Hepatocyte (in vitro differentiated cells): Measurements from ENCODE around the gene TRAPPC14. TPM values are rescaled to one million over a fixed set of nuclear protein-coding genes. Genes with fewer than 3 reads are reported as not detected.
"Not testable (repeated sequence)": the region's sequence is repeated elsewhere in the genome, so short reads cannot be mapped to it uniquely, and the experiment has no call there.

Experiments
- DNase-seq: peaks from one replicate; pipeline ENCODE4 v3.0.0-alpha.2; 2016; ENCODE audit warnings: low spot score
- H2AFZ ChIP-seq: fragments of 200-600 bp; sonication (generic); 2 replicates; pipeline ENCODE4 v1.6.0; 2016; ENCODE audit warnings: antibody characterized with exemption, mild to moderate bottlenecking
- H3K27ac ChIP-seq: fragments of 200-600 bp; sonication (generic); 2 replicates; pipeline ENCODE4 v1.5.1; 2016; ENCODE audit warnings: mild to moderate bottlenecking
- H3K27me3 ChIP-seq: fragments of 200-600 bp; sonication (generic); 2 replicates; pipeline ENCODE4 v1.6.1; 2016
- H3K36me3 ChIP-seq: fragments of 200-600 bp; sonication (generic); replicated peaks from 2 replicates; pipeline ENCODE4 v1.5.1; 2016; ENCODE audit warnings: low read depth; ENCODE audit not compliant: insufficient read depth
- H3K4me1 ChIP-seq: fragments of 200-600 bp; sonication (generic); 2 replicates; pipeline ENCODE4 v1.5.1; 2016; ENCODE audit warnings: mild to moderate bottlenecking, moderate library complexity; ENCODE audit not compliant: insufficient read depth
- H3K4me2 ChIP-seq: fragments of 200-600 bp; sonication (generic); 2 replicates; pipeline ENCODE4 v1.6.0; 2016
- H3K4me3 ChIP-seq: fragments of 200-600 bp; sonication (generic); 2 replicates; pipeline ENCODE4 v1.5.1; 2016; ENCODE audit warnings: mild to moderate bottlenecking
- H3K79me2 ChIP-seq: fragments of 200-600 bp; sonication (generic); 2 replicates; pipeline ENCODE4 v1.6.0; 2017; ENCODE audit warnings: mild to moderate bottlenecking
- H3K9me2 ChIP-seq: fragments of 200-600 bp; sonication (generic); replicated peaks from 2 replicates; pipeline ENCODE4 v1.6.0; 2017; ENCODE audit warnings: mild to moderate bottlenecking; ENCODE audit not compliant: insufficient read depth
- H3K9me3 ChIP-seq: fragments of 200-600 bp; sonication (generic); 2 replicates; pipeline ENCODE4 v1.5.1; 2016; ENCODE audit warnings: low read depth, mild to moderate bottlenecking
- H4K20me1 ChIP-seq: fragments of 200-600 bp; sonication (generic); 2 replicates; pipeline ENCODE4 v1.6.0; 2016; ENCODE audit warnings: mild to moderate bottlenecking; ENCODE audit not compliant: insufficient read depth, poor library complexity, severe bottlenecking
- EZH2 ChIP-seq: fragments of 200-600 bp; sonication (generic); IDR thresholded peaks from 2 replicates; pipeline ENCODE4 v1.6.1; 2016; ENCODE audit warnings: antibody characterized with exemption, mild to moderate bottlenecking, borderline replicate concordance
- EZH2phosphoT487 ChIP-seq: fragments of 200-600 bp; sonication (generic); IDR thresholded peaks from one replicate; pipeline ENCODE4 v1.6.1; 2018; ENCODE audit warnings: antibody characterized with exemption, mild to moderate bottlenecking, low read depth, moderate library complexity; ENCODE audit not compliant: unreplicated experiment, severe bottlenecking
- WGBS: methylation state at CpG from one replicate; pipeline ENCODE4 v1.1.6; 2016; ENCODE audit warnings: low lambda C conversion rate; ENCODE audit errors: missing lambda C conversion rate; 5-methylcytosine and 5-hydroxymethylcytosine counted together
- polyA plus RNA-seq: library from polyadenylated mRNA; unstranded; fragments of >200 nt; fragmentation: Nextera tagmentation; extraction: Ambion mirVana; gene quantifications from 2 replicates; pipeline ENCODE4 v1.2.1, GENCODE V29; 2016
- total RNA-seq: library from RNA; depleted of rRNA; stranded (reverse); fragments of >200 nt; gene quantifications from 2 replicates; pipeline ENCODE4 v1.2.3, GENCODE V29; 2014
- TF ChIP-seq, protein P1 (sequence below): fragments of 200-600 bp; sonication (generic); IDR thresholded peaks from 2 replicates; pipeline ENCODE4 v1.5.1; 2016; ENCODE audit warnings: antibody characterized with exemption, mild to moderate bottlenecking; ENCODE audit not compliant: poor library complexity

Gene TRAPPC14
- total and polyA plus RNA-seq, 2 experiments from 2014 or later = 14.7 to 18.5 TPM

DNA sequence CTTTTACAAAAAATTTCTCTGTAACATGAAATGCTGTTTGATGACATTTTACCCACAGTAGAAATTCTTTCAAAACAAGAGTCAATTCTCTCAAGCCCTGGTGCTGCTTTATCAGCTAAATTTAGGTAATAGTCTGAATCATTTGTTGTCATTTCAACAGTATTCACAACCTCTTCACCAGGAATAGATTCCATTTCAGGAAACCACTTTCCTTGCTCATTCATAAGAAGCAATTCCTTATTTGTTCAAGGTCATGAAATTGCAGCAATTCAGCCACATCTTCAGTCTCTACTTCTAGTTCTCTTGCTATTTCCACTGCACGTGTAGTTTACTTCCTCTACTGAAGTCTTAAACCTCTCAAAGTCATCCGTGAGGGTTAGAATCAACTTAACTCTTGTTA is 33.3 kb upstream of the TRAPPC14 start:
- no peaks in the 10 kb centered on the region for H3K79me2 ChIP-seq
- H2AFZ ChIP-seq = no peak overlapping the region
- H4K20me1 ChIP-seq = no peaks in the 10 kb centered on the region
- TF ChIP-seq EZH2phosphoT487 (no peak), EZH2 (no peak)
- TF ChIP-seq, protein P1, sequence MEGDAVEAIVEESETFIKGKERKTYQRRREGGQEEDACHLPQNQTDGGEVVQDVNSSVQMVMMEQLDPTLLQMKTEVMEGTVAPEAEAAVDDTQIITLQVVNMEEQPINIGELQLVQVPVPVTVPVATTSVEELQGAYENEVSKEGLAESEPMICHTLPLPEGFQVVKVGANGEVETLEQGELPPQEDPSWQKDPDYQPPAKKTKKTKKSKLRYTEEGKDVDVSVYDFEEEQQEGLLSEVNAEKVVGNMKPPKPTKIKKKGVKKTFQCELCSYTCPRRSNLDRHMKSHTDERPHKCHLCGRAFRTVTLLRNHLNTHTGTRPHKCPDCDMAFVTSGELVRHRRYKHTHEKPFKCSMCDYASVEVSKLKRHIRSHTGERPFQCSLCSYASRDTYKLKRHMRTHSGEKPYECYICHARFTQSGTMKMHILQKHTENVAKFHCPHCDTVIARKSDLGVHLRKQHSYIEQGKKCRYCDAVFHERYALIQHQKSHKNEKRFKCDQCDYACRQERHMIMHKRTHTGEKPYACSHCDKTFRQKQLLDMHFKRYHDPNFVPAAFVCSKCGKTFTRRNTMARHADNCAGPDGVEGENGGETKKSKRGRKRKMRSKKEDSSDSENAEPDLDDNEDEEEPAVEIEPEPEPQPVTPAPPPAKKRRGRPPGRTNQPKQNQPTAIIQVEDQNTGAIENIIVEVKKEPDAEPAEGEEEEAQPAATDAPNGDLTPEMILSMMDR = no peak
- no peak for DNase-seq
- no peak overlapping the region for H3K27ac ChIP-seq
- H3K4me2 ChIP-seq = no peak overlapping the region
- 73% methylated on average over 2 of the region's 2 CpGs for WGBS
- H3K9me3 ChIP-seq = no peaks in the 10 kb centered on the region
- H3K4me3 ChIP-seq = no peak overlapping the region
- H3K9me2 ChIP-seq = no peaks in the 10 kb centered on the region
- H3K36me3 ChIP-seq = no peaks in the 10 kb centered on the region
- no peaks in the 10 kb centered on the region for H3K4me1 ChIP-seq
- H3K27me3 ChIP-seq = no peaks in the 10 kb centered on the region

DNA sequence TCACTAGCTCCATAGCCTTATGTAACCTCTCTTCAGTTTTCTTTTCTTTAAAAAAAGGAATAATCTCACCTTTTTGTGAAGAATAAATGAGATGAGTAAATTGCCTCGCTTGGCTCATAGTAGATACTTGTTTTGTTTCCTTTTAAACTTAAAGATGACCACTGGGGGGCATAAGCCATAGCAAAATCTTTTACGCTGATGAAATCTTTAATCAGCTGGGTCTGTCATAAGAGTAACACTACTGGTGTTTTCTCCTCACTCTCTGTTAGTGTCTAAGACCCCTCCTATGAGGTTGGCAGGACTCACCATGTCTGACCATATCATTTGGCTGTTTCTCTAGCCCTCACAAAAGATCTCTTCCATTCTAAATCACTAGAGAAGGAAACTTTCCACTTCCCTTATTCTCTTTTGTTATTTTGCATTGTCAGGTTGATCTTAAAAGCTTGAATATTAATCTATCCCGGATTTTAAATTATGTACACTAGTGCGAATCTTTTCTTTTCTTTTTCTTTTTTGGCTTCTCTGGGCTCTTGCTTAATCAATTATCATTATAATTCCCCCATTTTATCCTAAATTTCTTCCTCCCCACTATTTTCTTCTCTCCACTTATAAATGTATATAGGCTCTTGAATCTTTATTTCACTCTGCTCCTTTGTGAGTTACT is 31.7 kb upstream of the TRAPPC14 start:
- Histone ChIP-seq H3K36me3 (no peaks in the 10 kb centered on the region), H3K9me3 (no peaks in the 10 kb centered on the region), H3K79me2 (no peaks in the 10 kb centered on the region), H3K4me2 (no peak overlapping the region), H3K4me3 (no peak overlapping the region), H3K9me2 (no peaks in the 10 kb centered on the region), H3K27ac (no peak overlapping the region), H3K4me1 (no peaks in the 10 kb centered on the region), H4K20me1 (no peaks in the 10 kb centered on the region), H3K27me3 (no peaks in the 10 kb centered on the region), H2AFZ (no peak overlapping the region)
- no peak for TF ChIP-seq EZH2phosphoT487
- TF ChIP-seq, protein P1 = peak; percentile 41
- WGBS = 77% methylated on average over 4 of the region's 4 CpGs
- DNase-seq = no peak

DNA sequence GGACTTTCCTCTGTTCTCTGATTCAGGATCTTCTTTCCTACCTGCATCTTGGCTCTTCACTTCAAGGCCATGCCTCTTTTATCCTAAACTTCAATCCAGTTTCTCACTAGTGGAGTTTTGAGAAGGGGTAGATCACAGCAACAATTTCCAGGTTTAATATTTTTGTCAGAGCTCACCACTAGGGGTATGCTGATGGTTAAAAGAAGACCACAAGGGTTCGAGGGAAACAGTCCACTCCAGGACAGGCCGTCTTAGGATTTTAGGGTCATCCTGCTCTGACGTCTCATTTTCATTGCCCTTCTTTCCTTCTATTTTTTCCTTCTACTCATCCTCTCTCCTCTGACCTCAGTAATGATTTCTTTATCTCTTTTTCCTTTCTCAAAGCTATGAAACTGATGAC is 30.5 kb upstream of the TRAPPC14 start:
- Histone ChIP-seq H3K4me2 (no peak overlapping the region), H4K20me1 (no peaks in the 10 kb centered on the region), H3K9me2 (no peaks in the 10 kb centered on the region), H3K79me2 (no peaks in the 10 kb centered on the region), H3K9me3 (no peaks in the 10 kb centered on the region), H2AFZ (no peak overlapping the region), H3K36me3 (no peaks in the 10 kb centered on the region), H3K4me3 (no peak overlapping the region), H3K4me1 (no peaks in the 10 kb centered on the region), H3K27ac (no peak overlapping the region), H3K27me3 (no peaks in the 10 kb centered on the region)
- DNase-seq = no peak
- 65% methylated on average over 3 of the region's 3 CpGs for WGBS
- TF ChIP-seq EZH2phosphoT487 (no peak), EZH2 (no peak)
- TF ChIP-seq, protein P1 = no peak

DNA sequence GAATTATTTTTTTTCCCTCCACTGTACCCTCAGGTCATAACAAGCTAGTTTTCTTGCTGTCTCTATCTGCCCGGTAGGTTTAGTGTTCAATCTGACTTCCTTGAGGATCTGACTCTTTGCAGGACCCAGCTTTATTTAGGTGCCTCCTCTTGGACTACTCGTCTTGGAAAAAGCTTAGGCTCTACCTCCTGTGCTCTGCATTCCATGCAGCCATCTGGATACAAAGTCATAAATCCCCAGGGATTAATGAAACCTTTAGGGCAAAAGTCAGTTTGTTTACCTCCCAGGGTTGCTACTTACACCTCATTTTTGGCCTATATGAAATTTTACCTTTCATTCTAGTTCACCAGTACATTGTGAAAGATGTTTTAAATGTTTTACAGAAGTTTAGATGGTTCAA is 27.2 kb upstream of the TRAPPC14 start:
- Histone ChIP-seq H2AFZ (no peak overlapping the region), H3K4me1 (no peaks in the 10 kb centered on the region), H3K4me3 (no peak overlapping the region), H3K27me3 (peaks cover 4% of the 10 kb centered on the region), H4K20me1 (no peaks in the 10 kb centered on the region), H3K4me2 (no peak overlapping the region), H3K79me2 (no peaks in the 10 kb centered on the region), H3K27ac (no peak overlapping the region), H3K9me2 (no peaks in the 10 kb centered on the region), H3K36me3 (no peaks in the 10 kb centered on the region), H3K9me3 (no peaks in the 10 kb centered on the region)
- 43% methylated on average over 2 of the region's 2 CpGs for WGBS
- no peak for TF ChIP-seq EZH2
- TF ChIP-seq, protein P1 = no peak
- no peak for TF ChIP-seq EZH2phosphoT487
- DNase-seq = no peak

DNA sequence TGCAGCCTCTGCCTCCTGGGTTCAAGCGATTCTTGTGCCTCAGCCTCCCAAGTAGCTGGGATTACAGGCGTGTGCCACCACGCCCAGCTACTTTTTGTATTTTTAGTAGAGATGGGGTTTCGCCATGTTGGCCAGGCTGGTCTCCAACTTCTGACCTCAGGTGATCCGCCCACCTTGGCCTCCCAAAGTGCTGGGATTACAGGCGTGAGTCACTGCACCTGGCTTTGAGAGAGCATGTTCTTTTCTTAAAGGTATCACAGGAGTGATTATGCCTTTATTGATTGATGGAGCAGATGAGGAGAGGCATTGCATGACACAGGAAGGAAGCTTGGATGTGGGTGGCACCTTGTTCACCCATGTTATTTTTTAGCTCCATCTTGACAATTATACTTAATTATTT is 24.6 kb upstream of the TRAPPC14 start:
- H3K4me1 ChIP-seq, H3K9me2 ChIP-seq, H3K36me3 ChIP-seq, DNase-seq, H3K27ac ChIP-seq, H3K79me2 ChIP-seq, H3K27me3 ChIP-seq, H3K4me3 ChIP-seq, H3K9me3 ChIP-seq, H3K4me2 ChIP-seq, H2AFZ ChIP-seq, H4K20me1 ChIP-seq: not testable (repeated sequence)
- WGBS = 87% methylated on average over 6 of the region's 6 CpGs

DNA sequence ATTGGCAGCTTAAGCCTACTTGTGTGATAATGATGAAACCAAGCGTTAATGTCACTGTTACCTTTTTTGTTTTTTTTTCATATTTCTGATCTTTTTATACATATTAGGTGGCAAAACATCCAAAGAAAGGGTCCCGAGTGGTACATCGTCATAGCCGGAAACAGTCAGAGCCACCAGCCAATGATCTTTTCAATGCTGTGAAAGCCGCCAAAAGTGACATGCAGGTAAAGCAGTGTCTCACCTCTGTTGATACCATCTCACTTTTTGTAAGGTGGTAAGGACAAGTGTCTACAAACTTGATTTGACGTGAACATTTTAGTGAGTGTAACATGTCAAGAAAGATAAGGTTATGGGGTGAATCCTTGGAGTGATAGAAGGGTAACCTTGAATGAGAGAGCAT is 24.1 kb upstream of the TRAPPC14 start:
- H3K27ac ChIP-seq, H3K4me3 ChIP-seq, DNase-seq, H3K27me3 ChIP-seq, H3K4me2 ChIP-seq, H3K79me2 ChIP-seq, H4K20me1 ChIP-seq, H2AFZ ChIP-seq, H3K9me3 ChIP-seq, H3K4me1 ChIP-seq, H3K36me3 ChIP-seq, H3K9me2 ChIP-seq: not testable (repeated sequence)
- WGBS = 76% methylated on average over 6 of the region's 6 CpGs
